ENCODE results near the gene TUBGCP3. TPM values are rescaled to one million over a fixed set of nuclear protein-coding genes. Genes with fewer than 3 reads are reported as not detected.

TUBGCP3 gene
- total RNA-seq, 1 experiment from 2014 or later = 37.3 TPM

DNA sequence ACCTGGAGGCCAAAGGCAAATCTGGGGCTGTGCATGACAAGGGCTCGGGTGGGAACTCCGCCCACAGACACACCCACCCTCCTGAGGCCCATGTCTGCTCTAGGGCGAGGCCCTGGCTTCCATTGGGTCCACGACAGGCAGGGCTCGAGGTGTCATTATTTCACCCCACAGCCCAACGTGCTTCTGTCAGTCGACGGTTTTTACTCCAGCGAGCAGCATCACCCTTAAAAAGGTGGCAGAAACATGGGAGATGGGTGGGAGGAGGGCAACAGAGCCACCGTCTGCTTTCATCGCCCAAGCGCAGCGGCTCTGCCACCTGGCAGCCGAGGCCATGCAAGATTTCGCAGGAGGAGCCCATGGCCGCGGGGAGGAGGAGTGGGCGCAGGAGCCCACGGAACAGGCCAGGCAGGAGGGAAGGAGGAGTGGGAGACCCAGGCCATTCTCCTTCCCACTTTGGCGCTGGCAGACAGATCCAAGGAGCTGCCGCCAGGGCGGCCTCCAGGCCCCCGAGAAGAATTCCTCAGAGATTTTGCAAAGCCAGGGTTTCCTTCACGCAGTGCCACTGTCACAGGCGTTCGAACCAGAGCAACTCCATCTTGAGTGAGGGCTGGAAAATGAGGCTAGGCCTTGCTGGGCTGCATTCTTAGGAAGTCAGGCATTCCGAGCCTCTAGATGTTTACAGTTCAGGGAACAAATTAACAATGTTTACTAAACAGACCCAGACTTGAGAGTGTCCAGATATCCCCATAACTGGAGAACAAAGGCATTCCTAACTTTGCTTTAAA is 49.3 kb upstream of the TUBGCP3 start:
- no peak overlapping the region for H3K27ac ChIP-seq (ENCODE audit: insufficient read length, low read depth, low read length)
- no peak overlapping the region for H3K23ac ChIP-seq (ENCODE audit: insufficient read length, low read depth, low read length)
- TF ChIP-seq, protein P1, sequence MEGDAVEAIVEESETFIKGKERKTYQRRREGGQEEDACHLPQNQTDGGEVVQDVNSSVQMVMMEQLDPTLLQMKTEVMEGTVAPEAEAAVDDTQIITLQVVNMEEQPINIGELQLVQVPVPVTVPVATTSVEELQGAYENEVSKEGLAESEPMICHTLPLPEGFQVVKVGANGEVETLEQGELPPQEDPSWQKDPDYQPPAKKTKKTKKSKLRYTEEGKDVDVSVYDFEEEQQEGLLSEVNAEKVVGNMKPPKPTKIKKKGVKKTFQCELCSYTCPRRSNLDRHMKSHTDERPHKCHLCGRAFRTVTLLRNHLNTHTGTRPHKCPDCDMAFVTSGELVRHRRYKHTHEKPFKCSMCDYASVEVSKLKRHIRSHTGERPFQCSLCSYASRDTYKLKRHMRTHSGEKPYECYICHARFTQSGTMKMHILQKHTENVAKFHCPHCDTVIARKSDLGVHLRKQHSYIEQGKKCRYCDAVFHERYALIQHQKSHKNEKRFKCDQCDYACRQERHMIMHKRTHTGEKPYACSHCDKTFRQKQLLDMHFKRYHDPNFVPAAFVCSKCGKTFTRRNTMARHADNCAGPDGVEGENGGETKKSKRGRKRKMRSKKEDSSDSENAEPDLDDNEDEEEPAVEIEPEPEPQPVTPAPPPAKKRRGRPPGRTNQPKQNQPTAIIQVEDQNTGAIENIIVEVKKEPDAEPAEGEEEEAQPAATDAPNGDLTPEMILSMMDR (conservative IDR thresholded peaks at IDR 0.05) = peak; percentile 41
- no peaks in the 10 kb centered on the region for H3K36me3 Mint-ChIP-seq (ENCODE audit: insufficient read depth in 1 of 3, low read depth in 3 of 3)
- peaks cover 3% of the 10 kb centered on the region for H3K23me2 ChIP-seq (ENCODE audit: insufficient read length, low read depth, low read length, poor library complexity, severe bottlenecking)
- no peak overlapping the region for H4K5ac ChIP-seq (ENCODE audit: insufficient read length, low read depth, low read length)
- WGBS (ENCODE audit: extremely low coverage, insufficient read length, low lambda C conversion rate) = no CpG with 5 or more reads among the region's 27 CpGs
- no peak overlapping the region for H3K9ac ChIP-seq (ENCODE audit: extremely low read depth, insufficient read length, low read length)
- H3K4ac ChIP-seq (ENCODE audit: low read depth, low read length) = no peak overlapping the region
- no peak overlapping the region for H2AFZ ChIP-seq (ENCODE audit: low read length)
- no peaks in the 10 kb centered on the region for H3K79me2 ChIP-seq (ENCODE audit: insufficient read depth, low read length)
- H3K9me3 ChIP-seq (ENCODE audit: control insufficient read depth, low read depth, low read length) = no peaks in the 10 kb centered on the region
- H2BK5ac ChIP-seq (ENCODE audit: insufficient read length, low read length) = no peak overlapping the region
- no peak overlapping the region for H3K18ac ChIP-seq (ENCODE audit: insufficient read length, low read depth, low read length)
- no peak overlapping the region for H2BK20ac ChIP-seq (ENCODE audit: low read depth, low read length, poor library complexity, severe bottlenecking)
- no peak overlapping the region for H2BK120ac ChIP-seq (ENCODE audit: low read depth, low read length, poor library complexity, severe bottlenecking)
- H3K27me3 Mint-ChIP-seq (ENCODE audit: low read depth) = peaks cover 55% of the 10 kb centered on the region
- H3K79me1 ChIP-seq (ENCODE audit: insufficient read depth, low read depth, low read length, poor library complexity, severe bottlenecking) = no peaks in the 10 kb centered on the region
- no peak overlapping the region for H3T11ph ChIP-seq (ENCODE audit: low read length)
- H3K4me2 ChIP-seq (ENCODE audit: insufficient read depth, insufficient read length, low read length) = no peak overlapping the region
- H2BK15ac ChIP-seq (ENCODE audit: low read depth, low read length) = no peak overlapping the region
- no peaks in the 10 kb centered on the region for H3K9me3 Mint-ChIP-seq
- H3K14ac ChIP-seq (ENCODE audit: insufficient read depth, low read length) = no peak overlapping the region
- peaks cover 3% of the 10 kb centered on the region for H4K20me1 ChIP-seq (ENCODE audit: control insufficient read depth, insufficient read depth, insufficient read length)
- H3K4me1 Mint-ChIP-seq = peaks cover 24 to 25% of the 10 kb centered on the region in 2 experiments
- no peak overlapping the region for H4K8ac ChIP-seq (replicated peaks; ENCODE audit: insufficient read length, low read depth, low read length)
- no peak overlapping the region for H2AK5ac ChIP-seq (ENCODE audit: insufficient read length, low read length)
- H2BK12ac ChIP-seq (ENCODE audit: insufficient read length, low read depth, low read length) = no peak overlapping the region
- no peak overlapping the region for H4K91ac ChIP-seq (ENCODE audit: insufficient read length, low read depth, low read length)
- DNase-seq = peak; percentile 54
- H3K4me3 Mint-ChIP-seq = no peak overlapping the region
- H3K27ac Mint-ChIP-seq = 0 out of 7 replicates have a peak overlapping the region, but pooled peaks of 1 of the 3 experiments have one; percentile 14
- no peaks in the 10 kb centered on the region for H3K27me3 ChIP-seq (ENCODE audit: insufficient read depth, low read length)
- no peaks in the 10 kb centered on the region for H3K4me1 ChIP-seq (ENCODE audit: insufficient read depth, low read length)
- no peak overlapping the region for H3K56ac ChIP-seq (ENCODE audit: insufficient read length, low read depth, low read length)

Measured in H9 (cell line).